ENCODE measurements around the gene MRC1.

DNA sequence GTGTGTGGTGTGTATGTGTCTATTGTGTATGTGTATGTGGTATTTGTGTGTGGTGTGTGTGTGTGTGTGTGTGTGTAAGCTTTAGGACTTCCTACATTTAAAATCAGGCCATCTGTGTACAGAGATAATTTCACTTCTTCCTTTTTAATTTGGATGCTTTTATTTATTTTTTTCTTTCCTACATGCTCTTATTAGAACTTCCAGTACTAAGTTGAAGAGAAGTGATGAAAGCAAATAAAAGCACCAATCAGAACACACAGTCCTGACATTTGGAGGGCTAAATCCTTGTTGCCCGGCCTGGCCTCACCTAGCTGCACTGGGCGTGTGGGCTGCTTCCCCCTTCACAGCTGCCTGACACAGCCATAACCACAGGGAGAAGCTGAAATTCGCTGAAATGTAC is 3.8 kb upstream of the MRC1 start:
- TF ChIP-seq, protein P1, sequence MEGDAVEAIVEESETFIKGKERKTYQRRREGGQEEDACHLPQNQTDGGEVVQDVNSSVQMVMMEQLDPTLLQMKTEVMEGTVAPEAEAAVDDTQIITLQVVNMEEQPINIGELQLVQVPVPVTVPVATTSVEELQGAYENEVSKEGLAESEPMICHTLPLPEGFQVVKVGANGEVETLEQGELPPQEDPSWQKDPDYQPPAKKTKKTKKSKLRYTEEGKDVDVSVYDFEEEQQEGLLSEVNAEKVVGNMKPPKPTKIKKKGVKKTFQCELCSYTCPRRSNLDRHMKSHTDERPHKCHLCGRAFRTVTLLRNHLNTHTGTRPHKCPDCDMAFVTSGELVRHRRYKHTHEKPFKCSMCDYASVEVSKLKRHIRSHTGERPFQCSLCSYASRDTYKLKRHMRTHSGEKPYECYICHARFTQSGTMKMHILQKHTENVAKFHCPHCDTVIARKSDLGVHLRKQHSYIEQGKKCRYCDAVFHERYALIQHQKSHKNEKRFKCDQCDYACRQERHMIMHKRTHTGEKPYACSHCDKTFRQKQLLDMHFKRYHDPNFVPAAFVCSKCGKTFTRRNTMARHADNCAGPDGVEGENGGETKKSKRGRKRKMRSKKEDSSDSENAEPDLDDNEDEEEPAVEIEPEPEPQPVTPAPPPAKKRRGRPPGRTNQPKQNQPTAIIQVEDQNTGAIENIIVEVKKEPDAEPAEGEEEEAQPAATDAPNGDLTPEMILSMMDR (IDR thresholded peaks at IDR 0.05; ENCODE audit: insufficient read depth, low read depth, low read length), result no peak
- TF ChIP-seq EZH2 (IDR thresholded peaks at IDR 0.05; ENCODE audit: insufficient read depth, low read length), result no peak
